HG03342 (cell line): ENCODE results near the gene KRT75.

Experiments used
- ATAC-seq: cut with Tn5 transposase; IDR thresholded peaks from one replicate; pipeline ENCODE4 v1.9.1; 2021; ENCODE audit warnings: mild to moderate bottlenecking, moderate library complexity; ENCODE audit not compliant: unreplicated experiment

Gene KRT75

DNA sequence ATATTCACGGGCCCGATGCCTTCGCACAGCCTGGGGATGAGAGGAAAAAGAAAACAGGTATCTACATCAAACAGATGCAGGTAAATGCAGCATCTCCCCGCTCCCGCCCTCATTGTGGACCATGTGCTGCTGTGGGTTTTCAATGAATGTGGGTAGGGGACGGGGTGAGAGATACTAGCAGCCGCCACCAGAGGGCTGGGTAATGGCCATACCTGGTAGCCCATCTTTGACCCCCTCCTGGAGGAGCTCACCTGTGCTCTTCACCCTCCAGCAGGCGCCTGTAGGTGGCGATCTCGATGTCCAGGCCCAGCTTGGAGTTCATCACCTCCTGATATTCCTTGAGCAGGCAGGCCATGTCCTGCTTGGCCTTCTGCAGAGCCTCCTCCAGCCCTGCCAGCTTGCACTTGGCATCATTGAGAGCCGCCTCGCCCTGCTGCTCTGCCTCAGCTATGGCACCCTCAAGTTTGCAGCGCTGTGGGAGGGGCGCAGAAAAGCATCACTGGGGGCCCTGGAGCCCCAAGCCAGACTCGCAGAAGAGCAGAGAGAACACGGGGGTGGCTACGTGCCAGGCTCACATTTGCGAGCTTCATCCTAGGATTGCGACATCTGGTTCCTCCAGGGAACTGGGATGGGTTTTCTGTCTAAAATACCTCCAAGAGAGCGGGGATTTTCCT, 38.3 kb downstream of the KRT75 start:
- ATAC-seq, result no peak

DNA sequence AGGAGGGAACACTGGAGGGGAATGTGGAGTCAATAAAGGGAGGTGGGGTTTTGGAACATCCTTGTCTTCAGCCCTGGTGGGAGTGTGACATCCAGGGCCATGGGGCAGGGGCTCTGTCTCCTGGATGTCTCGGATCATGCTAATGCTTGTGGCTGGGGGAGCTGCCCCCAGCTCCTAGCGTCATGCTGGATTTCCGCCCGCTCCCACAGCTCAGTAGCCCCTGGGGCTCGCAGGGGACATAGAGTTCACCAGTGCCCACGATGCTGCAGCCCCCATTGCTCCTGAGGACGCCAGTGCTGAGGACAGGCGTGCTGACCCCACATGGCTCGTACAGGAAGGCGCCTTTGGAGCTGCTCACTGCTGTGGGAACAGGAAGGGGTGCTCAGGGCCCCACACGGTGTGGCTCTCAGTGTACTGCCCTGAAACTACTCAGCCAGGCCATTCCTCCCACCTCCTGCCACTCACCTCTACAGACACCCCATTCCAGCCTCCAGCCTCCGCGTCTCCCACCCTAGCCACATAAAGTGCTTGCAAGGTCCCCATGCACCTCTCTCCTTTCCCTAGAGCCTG, 39.2 kb downstream of the KRT75 start:
- no peak for ATAC-seq

DNA sequence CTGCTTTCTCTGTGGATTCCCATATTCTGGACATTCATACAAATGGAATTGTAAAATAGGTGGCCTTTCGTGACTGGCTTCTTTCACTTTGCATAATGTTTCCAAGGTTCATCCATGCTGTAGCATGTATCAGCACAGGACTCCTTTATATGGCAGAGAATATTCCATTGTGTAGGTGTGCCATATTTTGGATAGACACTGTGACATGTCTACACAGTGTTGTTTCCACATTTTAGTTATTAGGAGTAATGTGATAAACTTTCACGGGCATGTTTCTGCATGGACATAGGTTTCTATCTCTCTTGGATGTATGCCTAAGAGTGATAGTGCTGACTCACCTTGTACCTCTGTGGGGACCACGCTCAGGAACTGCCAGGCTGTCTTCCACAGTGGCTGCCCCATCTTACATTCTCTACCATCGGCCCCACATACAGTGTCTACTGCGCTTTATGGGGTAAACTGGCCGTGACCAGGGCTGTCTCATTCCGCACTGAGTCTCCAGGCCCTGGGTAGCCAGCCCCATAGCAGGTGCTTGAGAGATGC, 41.6 kb downstream of the KRT75 start:
- no peak for ATAC-seq

DNA sequence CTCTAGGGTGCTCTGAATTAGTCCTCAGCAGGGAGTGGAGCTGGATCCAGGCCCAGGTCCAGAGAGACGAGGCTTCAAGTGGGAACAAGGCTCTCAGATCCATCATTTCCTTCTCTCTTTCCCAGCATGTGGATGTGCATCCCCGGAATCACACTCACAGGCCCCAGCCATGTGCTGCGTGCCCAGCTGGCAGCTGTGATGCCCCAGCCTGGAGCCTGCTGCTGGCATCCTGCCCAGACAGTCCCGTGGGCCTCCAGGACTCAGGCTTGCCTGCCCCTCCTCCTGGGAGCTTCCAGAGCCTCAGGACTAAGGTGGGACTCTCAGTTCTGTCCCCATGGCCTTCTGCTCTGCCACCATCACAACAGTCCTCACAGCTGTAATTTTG, 42.6 kb downstream of the KRT75 start:
- no peak for ATAC-seq

DNA sequence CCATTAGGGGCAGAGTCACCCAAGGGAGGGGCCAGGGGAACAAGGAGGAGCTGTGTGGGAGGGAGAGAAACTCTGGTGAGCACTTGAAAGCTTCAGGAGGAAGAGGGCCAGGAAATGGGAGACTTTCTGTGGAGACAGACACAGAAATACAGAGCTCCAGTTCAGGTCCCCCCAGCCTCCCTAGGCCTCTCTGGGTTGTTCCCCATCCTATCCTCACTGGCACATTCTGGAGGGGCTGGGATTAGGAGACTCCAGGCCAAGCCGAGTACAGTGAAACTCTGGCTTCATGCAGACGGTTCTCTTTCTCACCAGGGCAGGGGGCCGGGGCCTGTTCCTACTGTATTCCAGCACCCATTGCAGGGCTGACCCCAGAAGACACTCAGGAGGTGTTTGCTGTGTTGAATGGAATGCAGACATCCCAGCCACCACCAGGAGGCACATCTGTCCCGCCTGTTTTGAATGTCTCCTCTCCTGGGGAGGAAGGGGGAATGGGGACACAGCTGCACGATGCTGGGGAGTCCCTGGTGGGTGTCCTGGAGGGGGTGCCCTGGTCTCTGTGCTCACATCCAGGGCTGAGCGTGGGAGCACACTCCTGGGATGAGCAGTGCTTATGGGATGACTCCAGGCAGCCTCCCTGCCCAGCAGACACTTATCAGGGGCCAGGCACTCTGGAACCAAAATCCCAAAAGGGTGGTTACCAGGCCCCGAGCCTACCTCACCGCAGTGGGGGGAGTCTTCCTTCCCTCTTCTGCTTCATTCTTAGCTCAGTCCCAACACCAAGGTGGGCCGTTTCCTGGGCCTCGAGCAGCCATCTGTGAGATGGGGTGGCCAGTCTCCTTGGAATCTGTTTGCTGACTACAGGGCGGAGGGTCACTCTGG, 43.2 kb downstream of the KRT75 start:
- no peak for ATAC-seq

DNA sequence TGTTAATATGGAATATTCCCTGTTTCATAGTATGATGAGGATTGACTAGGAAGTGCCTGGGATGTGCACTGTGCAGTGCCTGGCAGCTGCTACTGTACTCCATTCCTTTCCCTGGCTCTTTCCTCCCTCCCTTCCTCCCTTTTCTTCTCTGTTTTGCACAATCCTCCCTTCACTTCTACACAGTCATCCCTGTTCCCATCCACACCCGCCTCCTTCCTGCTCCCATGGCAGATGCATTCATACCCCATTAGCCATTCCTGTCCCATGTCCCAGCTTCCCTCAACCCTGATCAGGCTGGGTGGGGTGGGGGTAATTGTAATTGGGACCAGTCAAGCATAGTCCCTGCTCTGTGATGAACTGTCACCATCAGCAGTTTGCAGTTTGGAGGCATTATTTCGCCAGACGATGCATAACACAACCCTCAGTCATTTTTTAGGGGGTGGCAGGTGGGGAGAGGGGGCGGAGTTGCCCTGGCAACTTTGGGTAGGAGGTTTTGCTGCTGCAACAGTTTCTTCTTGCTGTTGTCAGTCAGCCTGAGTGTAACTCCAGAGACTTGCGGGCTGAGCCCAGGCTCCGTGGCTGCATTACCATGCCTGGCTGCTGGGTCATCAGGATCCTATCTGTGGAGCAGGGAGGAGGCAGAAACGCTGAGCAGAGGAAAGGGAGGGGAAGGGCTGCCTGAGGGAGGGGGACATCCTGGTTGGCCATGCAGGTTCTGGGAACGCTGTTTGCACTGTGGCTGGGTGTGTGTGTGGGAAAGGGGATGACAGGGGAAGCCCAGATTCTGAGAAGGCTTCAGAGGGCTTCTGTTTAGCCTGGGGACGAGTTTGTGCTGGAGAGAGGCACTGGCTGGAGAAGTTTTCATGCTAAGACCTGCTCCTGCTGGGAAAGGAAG, 44.6 kb downstream of the KRT75 start:
- no peak for ATAC-seq

DNA sequence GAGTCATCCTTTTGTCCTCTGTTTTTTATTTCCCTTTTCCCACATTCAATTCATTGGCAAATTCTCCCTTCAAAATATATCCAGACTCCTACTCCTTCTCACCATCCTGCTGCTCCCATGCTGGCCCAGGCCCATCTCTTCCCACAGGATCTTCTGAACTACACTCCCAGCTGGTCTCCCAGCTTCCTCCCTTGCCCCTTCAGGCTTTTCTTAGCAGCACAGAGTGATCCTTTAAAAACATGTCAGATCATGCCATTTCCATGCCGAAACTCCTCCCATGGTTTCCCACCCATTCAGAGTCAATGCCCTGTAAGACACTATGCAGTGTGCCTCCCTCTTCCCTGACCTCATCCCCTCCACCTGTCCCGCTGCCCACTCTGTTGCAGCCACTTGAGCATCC, 46.3 kb downstream of the KRT75 start:
- no peak for ATAC-seq

DNA sequence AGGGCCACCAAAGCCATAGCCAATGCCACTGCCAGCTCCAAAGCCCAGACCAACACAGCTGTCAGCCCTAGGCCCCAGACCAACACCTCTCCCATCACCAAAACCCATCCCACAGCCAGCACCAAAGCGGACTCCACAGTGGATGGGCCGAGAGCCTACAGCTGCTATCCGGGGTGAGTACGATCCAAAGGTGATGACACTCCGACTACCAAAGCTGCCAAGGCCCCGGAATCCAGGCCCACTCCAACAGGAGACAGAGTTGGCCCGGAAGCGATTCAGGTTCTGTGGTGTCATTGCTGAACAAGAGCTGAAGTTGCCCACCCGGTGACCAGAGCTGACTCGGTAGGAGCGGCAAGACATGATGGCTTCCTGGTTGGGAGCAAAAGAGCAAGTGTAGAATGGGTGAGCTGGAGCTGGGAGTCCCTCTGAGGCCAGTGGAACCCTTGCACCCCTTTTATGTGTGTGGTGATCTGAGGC, 48.9 kb downstream of the KRT75 start, which contains the start of gene KRT84:
TSS of gene KRT84 (minus strand) at position 427 of the 477 bp plus-strand sequence. CDS start at position 360, 67 bp downstream.
- no peak for ATAC-seq

DNA sequence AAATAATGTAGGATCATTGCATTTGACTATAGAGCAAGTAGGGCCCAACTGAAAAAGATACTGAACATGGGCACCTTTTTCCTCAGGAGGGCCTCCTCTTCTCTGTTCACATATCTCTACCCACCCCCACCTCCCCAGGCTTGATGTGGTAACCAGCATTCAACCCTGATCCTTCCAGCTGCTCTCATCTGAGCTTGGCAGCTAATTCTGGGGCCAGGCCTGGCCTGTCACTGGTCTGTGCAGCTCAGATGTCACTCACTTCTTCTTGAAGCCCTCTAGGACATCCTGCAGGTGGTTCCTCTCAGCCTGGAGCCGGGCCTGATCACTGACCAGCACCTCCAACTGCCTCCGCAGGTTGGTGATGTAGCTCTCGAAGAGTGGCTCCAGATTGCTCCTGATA, 50.8 kb downstream of the KRT75 start:
- no peak for ATAC-seq

DNA sequence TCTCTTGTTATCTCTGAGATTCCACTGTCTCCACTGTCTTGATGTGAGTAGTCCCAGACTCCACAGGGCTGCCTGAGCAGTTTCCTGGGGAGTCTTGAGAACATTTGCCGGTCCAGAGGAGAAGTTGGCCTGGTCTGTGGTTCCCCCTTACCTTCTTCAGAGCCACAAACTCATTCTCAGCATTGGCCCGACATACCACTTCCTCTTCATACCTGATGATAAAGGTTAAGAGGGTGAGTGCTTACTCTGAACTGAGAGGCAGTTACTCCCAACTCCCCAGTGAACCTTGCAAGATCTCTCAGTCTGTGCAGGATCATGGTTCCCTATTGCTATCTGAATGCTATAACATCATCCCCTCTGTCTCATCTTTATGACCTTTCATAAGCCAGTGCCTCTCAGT, 51.3 kb downstream of the KRT75 start:
- no peak for ATAC-seq

DNA sequence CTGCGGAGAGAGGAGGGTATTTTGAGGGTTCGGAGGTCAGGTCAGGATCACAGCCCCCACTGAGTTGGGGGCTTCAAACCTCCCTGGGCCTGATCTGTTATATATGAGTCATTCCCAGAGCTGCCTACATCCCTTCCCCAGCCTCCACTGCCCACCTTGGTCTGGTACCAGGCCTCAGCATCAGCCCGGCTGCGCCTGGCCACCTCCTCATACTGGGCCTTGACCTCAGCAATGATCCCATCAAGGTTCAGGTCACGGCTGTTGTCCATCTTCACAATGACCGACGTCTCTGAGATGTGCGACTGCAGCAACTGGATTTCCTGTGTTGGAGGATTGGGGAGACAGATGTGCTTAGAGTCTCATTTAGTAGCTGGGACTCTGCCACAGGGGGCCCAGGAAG, 53.0 kb downstream of the KRT75 start:
- ATAC-seq, result no peak

DNA sequence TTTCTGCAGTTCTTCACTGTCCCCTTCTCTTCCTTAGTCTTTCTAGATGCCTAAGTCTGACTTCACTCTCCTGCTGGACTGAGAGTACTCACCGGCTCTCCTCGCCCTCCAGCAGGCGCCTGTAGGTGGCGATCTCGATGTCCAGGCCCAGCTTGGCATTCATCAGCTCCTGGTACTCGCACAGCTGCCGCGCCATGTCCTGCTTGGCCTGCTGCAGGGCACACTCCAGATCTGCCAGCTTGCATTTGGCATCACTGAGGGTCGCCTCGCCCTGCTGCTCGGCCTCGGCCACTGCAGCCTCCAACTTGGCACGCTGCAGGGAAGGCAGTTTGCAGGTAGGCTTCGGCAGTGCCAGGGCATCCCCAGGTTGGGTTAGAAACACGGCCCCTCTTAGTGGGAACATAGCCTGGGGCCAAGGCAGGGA, 53.9 kb downstream of the KRT75 start:
- ATAC-seq, result no peak

DNA sequence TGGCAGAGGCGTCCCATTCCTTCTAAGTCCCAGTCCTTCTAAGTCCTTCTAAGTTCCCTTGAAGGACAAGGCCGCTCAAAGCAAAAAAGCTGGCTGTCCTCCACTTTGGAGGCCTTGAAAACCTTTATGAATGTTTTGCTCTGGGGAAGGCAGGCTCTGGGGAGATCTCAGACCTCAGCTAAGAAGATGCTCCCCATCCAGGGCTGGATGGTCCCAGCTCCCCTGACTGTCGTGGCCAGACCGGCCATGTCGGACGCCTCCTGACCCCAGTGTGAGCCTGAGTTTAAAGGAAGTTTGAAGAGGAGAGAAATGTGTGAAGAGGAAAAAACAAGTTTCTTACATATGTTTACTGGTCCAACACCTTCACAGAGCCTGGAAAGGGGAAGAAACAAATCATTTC, 54.6 kb downstream of the KRT75 start:
- no peak for ATAC-seq

DNA sequence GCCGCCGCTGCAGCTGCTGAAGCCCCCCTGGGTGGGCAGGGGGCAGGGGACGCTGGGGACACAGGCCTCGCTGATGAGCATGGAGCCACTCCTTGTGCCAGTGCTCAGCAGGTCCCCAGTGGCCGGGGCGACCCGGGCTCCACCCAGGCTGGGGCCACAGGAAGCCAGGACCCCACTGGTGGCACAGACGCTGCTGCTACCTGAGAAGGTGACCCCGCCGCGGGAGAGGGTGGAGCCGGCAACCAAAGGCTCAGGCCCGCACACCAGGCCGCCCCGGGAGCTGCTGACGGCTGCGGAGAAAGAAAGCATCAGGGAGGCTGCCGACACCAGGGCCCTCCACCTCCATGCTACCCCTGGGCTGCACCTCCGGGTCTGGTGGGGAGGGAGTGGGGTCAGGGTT, 56.1 kb downstream of the KRT75 start:
- ATAC-seq, result no peak

DNA sequence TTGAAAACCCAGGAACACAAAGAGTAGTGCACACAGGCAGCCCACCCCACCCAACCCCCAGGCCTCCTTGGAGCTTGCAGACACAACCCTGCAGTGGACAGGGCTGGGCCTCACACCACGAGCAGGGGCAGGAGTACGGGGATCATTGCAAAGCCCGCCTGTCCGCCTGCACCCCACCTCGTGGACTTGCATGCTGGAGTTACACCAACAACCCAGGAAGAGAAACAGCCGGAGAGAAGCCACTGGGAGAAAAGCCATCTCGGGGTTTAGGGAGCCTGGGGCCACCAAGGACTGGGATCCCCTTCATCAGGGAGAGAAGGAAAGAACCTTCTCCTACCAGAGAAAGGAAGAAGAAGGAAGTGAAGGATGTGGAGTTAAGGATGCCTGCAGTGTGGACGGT, 56.9 kb downstream of the KRT75 start:
- ATAC-seq, result no peak
